Endothelial cell (in vitro differentiated cells): ENCODE measurements around the gene C7. TPM values are rescaled to one million over a fixed set of nuclear protein-coding genes. Genes with fewer than 3 reads are reported as not detected.
"Not testable (repeated sequence)": the region's sequence is repeated elsewhere in the genome, so short reads cannot be mapped to it uniquely, and the experiment has no call there.

Experiments
- DNase-seq: peaks from one replicate; pipeline ENCODE4 v3.0.0; 2021; ENCODE audit warnings: low spot score
- H3K27ac Mint-ChIP-seq: one replicate; pipeline ENCODE4 v1.8.0; 2021; ENCODE audit warnings: mixed read lengths, inconsistent platforms; ENCODE audit not compliant: unreplicated experiment
- H3K27me3 Mint-ChIP-seq: one replicate; pipeline ENCODE4 v1.8.0; 2021; ENCODE audit warnings: mild to moderate bottlenecking, moderate library complexity, mixed read lengths, inconsistent platforms; ENCODE audit not compliant: unreplicated experiment
- H3K36me3 Mint-ChIP-seq: one replicate; pipeline ENCODE4 v1.8.0; 2021; ENCODE audit warnings: mild to moderate bottlenecking, low read depth, mixed read lengths, inconsistent platforms; ENCODE audit not compliant: unreplicated experiment
- H3K4me1 Mint-ChIP-seq: one replicate; pipeline ENCODE4 v1.8.0; 2021; ENCODE audit warnings: mild to moderate bottlenecking, mixed read lengths, inconsistent platforms; ENCODE audit not compliant: unreplicated experiment
- H3K4me3 Mint-ChIP-seq: one replicate; pipeline ENCODE4 v1.8.0; 2021; ENCODE audit warnings: mild to moderate bottlenecking, mixed read lengths, inconsistent platforms; ENCODE audit not compliant: unreplicated experiment
- H3K9me3 Mint-ChIP-seq: one replicate; pipeline ENCODE4 v1.8.0; 2021; ENCODE audit warnings: mixed read lengths, inconsistent platforms; ENCODE audit not compliant: unreplicated experiment
- total RNA-seq: library from RNA; stranded (reverse); fragmentation: NEBNext Ultra II Directional; extraction: Animal tissue kit (Norgen Biotek cat#: 25700); gene quantifications from one replicate; pipeline ENCODE4 v1.2.1, GENCODE V29; 2021; ENCODE audit not compliant: unreplicated experiment
- TF ChIP-seq, protein P1 (sequence below): fragments of 200-600 bp; sonication (generic); IDR thresholded peaks from one replicate; pipeline ENCODE4 v1.5.0; 2021; ENCODE audit warnings: antibody characterized with exemption; ENCODE audit not compliant: unreplicated experiment

The C7 gene
- total RNA-seq, 1 donor from 2014 or later, result 1.5 TPM

- Mint-ChIP-seq H3K27me3 (peaks cover under 1% of the 10 kb centered on the region), H3K27ac (no peak overlapping the region), H3K9me3 (peaks cover 10% of the 10 kb centered on the region), H3K4me1 (no peaks in the 10 kb centered on the region), H3K36me3 (no peaks in the 10 kb centered on the region), H3K4me3 (no peak overlapping the region)
- no peak for DNase-seq
- TF ChIP-seq, protein P1, sequence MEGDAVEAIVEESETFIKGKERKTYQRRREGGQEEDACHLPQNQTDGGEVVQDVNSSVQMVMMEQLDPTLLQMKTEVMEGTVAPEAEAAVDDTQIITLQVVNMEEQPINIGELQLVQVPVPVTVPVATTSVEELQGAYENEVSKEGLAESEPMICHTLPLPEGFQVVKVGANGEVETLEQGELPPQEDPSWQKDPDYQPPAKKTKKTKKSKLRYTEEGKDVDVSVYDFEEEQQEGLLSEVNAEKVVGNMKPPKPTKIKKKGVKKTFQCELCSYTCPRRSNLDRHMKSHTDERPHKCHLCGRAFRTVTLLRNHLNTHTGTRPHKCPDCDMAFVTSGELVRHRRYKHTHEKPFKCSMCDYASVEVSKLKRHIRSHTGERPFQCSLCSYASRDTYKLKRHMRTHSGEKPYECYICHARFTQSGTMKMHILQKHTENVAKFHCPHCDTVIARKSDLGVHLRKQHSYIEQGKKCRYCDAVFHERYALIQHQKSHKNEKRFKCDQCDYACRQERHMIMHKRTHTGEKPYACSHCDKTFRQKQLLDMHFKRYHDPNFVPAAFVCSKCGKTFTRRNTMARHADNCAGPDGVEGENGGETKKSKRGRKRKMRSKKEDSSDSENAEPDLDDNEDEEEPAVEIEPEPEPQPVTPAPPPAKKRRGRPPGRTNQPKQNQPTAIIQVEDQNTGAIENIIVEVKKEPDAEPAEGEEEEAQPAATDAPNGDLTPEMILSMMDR, result peak; percentile 84
Observed at GRCh38 chr5:40879163-40879942, 29.9 kb upstream of the C7 start.

DNA sequence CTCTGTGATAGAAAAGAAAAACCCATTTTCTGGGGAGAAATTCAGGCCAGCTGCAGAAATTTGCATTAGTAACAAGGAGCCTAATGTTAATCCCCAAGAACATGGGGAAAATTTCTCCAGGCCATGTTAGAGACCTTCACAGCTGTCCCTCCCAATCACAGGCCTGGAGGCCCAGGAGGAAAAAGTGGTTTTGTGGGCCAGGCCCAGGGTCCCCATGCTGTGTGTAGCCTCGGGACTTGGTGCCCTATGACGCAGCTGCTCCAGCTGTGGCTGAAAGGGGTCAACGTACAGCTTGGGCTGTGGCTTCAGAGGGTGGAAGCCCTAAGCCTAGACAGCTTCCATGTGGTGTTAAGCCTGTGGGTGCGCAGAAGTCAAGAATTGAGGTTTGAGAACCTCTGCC lies 27.0 kb upstream of the C7 start:
- H3K9me3 Mint-ChIP-seq, result peaks cover 6% of the 10 kb centered on the region
- no peak overlapping the region for H3K4me3 Mint-ChIP-seq
- H3K27me3 Mint-ChIP-seq, result no peaks in the 10 kb centered on the region

GRCh38 chr5:40883051-40883450 lies 26.2 kb upstream of the C7 start:
- H3K4me3 Mint-ChIP-seq, DNase-seq, H3K4me1 Mint-ChIP-seq, H3K27ac Mint-ChIP-seq, H3K9me3 Mint-ChIP-seq, H3K36me3 Mint-ChIP-seq, H3K27me3 Mint-ChIP-seq: not testable (repeated sequence)

More for the DNA sequence above, 27.0 kb upstream of the C7 start:
- no peak overlapping the region for H3K27ac Mint-ChIP-seq
- DNase-seq, result no peak
- no peaks in the 10 kb centered on the region for H3K36me3 Mint-ChIP-seq
- H3K4me1 Mint-ChIP-seq, result no peaks in the 10 kb centered on the region
- TF ChIP-seq, protein P1, result no peak

GRCh38 chr5:40895440-40896425 lies 13.6 kb upstream of the C7 start:
- H3K36me3 Mint-ChIP-seq, H3K27ac Mint-ChIP-seq, H3K4me1 Mint-ChIP-seq, H3K9me3 Mint-ChIP-seq, H3K27me3 Mint-ChIP-seq, H3K4me3 Mint-ChIP-seq, DNase-seq: not testable (repeated sequence)

GRCh38 chr5:40904205-40904993 lies 4.9 kb upstream of the C7 start:
- TF ChIP-seq, protein P1, result peak; percentile 71
- Mint-ChIP-seq H3K27ac (no peak overlapping the region), H3K4me3 (no peak overlapping the region), H3K9me3 (no peaks in the 10 kb centered on the region), H3K4me1 (peaks cover 7% of the 10 kb centered on the region), H3K36me3 (no peaks in the 10 kb centered on the region), H3K27me3 (no peaks in the 10 kb centered on the region)
- DNase-seq, result peak; percentile 66
